Activated CD4-positive, alpha-beta memory T cell treated with anti-CD3 and anti-CD28 coated beads for 36 hours (primary cell): ENCODE data around the gene CFI. TPM values are rescaled to one million over a fixed set of nuclear protein-coding genes. Genes with fewer than 3 reads are reported as not detected.
A peak's percentile ranks its signal among the peaks of the same experiment; 100 is the strongest.

Source experiments
- CTCF ChIA-PET: fragments of 350-600 bp; sonication (Branson Sonifier 250); formaldehyde crosslinking; loops from one replicate; lab custom pipeline; 2021; ENCODE audit warnings: antibody characterized with exemption, inconsistent platforms; lab: Charles Lee
- POLR2A ChIA-PET: fragments of 350-600 bp; sonication (Branson Sonifier 250); formaldehyde crosslinking; loops from one replicate; lab custom pipeline; 2021; ENCODE audit warnings: antibody characterized with exemption; lab: Charles Lee
- DNase-seq: peaks from one replicate; pipeline ENCODE4 v3.0.0-alpha.2; 2020
- H3K27ac Mint-ChIP-seq: one replicate; pipeline ENCODE4 v1.8.0; 2021; ENCODE audit warnings: mixed read lengths
- H3K27me3 Mint-ChIP-seq: one replicate; pipeline ENCODE4 v1.8.0; 2021; ENCODE audit warnings: mixed read lengths
- H3K36me3 Mint-ChIP-seq: one replicate; pipeline ENCODE4 v1.8.0; 2021; ENCODE audit warnings: mixed read lengths
- H3K4me1 Mint-ChIP-seq: one replicate; pipeline ENCODE4 v1.8.0; 2021; ENCODE audit warnings: low read depth, mixed read lengths
- H3K4me3 Mint-ChIP-seq: one replicate; pipeline ENCODE4 v1.8.0; 2021; ENCODE audit warnings: mild to moderate bottlenecking, mixed read lengths
- H3K9me3 Mint-ChIP-seq: one replicate; pipeline ENCODE4 v1.8.0; 2021; ENCODE audit warnings: mixed read lengths
- intact Hi-C: fragments of 100-400 bp; cut with micrococcal nuclease; formaldehyde crosslinking; loops from one replicate; pipeline ENCODE4 v1.15.1; 2023
- total RNA-seq, 2 experiments: library from RNA; stranded (reverse); gene quantifications; one replicate each; pipeline ENCODE4 v1.2.3, GENCODE V29; 2021

CFI gene
- total RNA-seq, 2 experiments from 2014 or later, result 0.46 TPM; not detected in 1

DNA sequence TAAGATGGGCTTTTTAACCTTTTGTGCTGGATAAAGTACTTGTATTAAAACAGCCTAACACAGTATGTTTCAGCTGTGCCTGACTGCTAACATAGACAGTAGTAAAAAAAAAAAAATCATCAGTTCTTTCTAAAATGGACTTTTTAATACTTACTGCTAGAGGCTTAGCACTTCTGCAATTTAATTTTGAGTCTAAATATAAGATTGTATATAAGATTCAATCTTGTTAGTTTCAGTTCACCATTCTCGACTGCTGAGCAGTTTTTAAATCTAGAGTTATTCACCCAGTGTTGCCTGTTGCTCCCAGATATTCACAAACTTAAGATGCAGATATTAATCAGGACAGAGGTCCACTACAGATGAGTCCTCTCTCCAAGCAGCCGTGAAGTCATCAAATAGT lies 78.7 kb downstream of the CFI start:
- Mint-ChIP-seq H3K9me3 (no peaks in the 10 kb centered on the region), H3K4me3 (no peak overlapping the region), H3K27me3 (no peaks in the 10 kb centered on the region), H3K36me3 (peaks cover 1% of the 10 kb centered on the region), H3K27ac (no peak overlapping the region), H3K4me1 (peaks cover 4% of the 10 kb centered on the region)
- intact Hi-C loops, result no loop called here
- POLR2A ChIA-PET, result no interaction called here
- CTCF ChIA-PET, result no interaction called here
- no peak for DNase-seq

DNA sequence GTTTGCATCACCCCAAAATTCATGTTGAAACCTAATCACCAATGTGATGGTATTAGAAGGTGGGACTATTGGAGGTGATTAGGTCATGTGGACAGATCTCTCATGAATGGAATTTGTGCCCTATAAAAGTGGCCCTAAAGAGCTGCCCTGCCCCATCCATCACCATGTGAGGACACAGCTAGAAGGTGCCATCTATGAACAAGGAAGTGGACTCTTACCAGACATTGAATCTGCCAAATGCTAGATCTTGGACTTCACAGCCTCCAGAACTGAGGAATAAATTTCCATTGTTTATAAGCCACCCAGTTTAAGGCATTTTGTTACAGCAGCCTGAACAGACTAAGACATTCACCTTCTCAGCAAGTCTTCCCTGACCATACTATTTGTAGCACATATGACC lies 79.4 kb downstream of the CFI start:
- H3K9me3 Mint-ChIP-seq, result no peaks in the 10 kb centered on the region
- peaks cover 1% of the 10 kb centered on the region for H3K36me3 Mint-ChIP-seq
- H3K4me3 Mint-ChIP-seq, result no peak overlapping the region
- no peaks in the 10 kb centered on the region for H3K4me1 Mint-ChIP-seq
- DNase-seq, result no peak
- no peaks in the 10 kb centered on the region for H3K27me3 Mint-ChIP-seq
- ChIA-PET POLR2A (no interaction called here), CTCF (no interaction called here)
- intact Hi-C loops, result no loop called here
- H3K27ac Mint-ChIP-seq, result no peak overlapping the region

DNA sequence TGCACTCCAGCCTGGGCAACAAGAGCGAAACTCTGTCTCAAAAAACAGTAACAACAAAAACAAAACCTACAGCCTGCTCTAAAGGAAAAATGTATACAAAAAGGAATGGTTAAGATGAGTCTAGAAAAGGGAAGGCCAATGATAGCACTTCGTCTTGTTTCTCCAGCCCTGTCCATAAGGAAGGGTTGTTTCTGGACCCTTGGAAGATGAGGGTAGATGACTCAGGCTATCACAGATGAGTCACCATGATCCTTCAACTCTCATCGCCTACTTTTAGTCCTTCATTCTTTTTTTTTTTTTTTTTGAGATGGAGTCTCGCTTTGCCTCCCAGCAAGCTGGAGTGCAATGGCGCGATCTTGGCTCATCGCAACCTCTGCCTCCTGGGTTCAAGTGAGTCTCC lies 80.8 kb downstream of the CFI start:
- no peak overlapping the region for H3K27ac Mint-ChIP-seq
- no peak overlapping the region for H3K4me3 Mint-ChIP-seq
- peaks cover 1% of the 10 kb centered on the region for H3K4me1 Mint-ChIP-seq
- POLR2A ChIA-PET, result no interaction called here
- no peaks in the 10 kb centered on the region for H3K27me3 Mint-ChIP-seq
- no peaks in the 10 kb centered on the region for H3K9me3 Mint-ChIP-seq
- H3K36me3 Mint-ChIP-seq, result peaks cover 12% of the 10 kb centered on the region
- intact Hi-C loops, result no loop called here
- CTCF ChIA-PET, result no interaction called here
- no peak for DNase-seq

DNA sequence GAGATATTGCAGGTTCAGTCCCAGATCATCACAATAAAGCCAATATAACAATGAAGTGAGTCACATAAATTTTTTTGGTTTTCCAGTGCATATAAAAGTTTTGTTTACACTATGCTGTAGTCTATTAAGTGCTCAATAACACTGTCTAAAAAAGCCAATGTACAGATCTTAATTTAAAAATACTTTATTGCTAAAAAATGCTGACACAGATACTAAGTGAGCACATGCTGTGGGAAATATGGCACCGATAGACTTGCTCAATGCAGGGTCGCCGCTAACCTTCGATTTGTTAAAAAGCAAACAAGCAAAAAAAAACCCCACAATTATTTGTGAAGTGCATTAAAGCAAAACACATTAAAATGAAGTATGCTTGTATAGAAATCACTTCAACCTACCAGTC lies 82.2 kb downstream of the CFI start:
- no peak for DNase-seq
- intact Hi-C loops, result no loop called here
- peaks cover 2% of the 10 kb centered on the region for H3K4me1 Mint-ChIP-seq
- H3K27ac Mint-ChIP-seq, result no peak overlapping the region
- no peak overlapping the region for H3K4me3 Mint-ChIP-seq
- ChIA-PET POLR2A (no interaction called here), CTCF (no interaction called here)
- H3K27me3 Mint-ChIP-seq, result no peaks in the 10 kb centered on the region
- no peaks in the 10 kb centered on the region for H3K9me3 Mint-ChIP-seq
- peaks cover 14% of the 10 kb centered on the region for H3K36me3 Mint-ChIP-seq

DNA sequence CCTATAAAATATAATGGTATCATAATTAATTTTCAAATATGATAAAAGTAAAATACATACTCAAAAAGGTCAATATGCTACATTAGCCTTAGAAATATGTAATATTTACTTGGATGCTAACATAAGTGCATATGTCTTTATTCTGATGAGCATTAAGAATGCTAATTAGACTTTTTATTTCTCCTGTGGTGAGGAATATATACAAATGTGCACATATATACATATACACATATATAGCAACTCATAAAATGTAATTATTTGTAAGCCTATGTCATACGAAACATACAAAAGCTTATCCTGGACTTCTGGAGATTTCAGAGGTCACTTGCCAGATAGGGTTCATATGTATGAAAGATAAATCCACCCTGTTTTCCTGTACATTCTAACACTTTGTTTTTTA lies 83.0 kb downstream of the CFI start:
- no peak overlapping the region for H3K4me3 Mint-ChIP-seq
- peaks cover 2% of the 10 kb centered on the region for H3K4me1 Mint-ChIP-seq
- ChIA-PET POLR2A (no interaction called here), CTCF (no interaction called here)
- H3K36me3 Mint-ChIP-seq, result peaks cover 17% of the 10 kb centered on the region
- intact Hi-C loops, result no loop called here
- no peak overlapping the region for H3K27ac Mint-ChIP-seq
- no peaks in the 10 kb centered on the region for H3K27me3 Mint-ChIP-seq
- DNase-seq, result no peak
- no peaks in the 10 kb centered on the region for H3K9me3 Mint-ChIP-seq

DNA sequence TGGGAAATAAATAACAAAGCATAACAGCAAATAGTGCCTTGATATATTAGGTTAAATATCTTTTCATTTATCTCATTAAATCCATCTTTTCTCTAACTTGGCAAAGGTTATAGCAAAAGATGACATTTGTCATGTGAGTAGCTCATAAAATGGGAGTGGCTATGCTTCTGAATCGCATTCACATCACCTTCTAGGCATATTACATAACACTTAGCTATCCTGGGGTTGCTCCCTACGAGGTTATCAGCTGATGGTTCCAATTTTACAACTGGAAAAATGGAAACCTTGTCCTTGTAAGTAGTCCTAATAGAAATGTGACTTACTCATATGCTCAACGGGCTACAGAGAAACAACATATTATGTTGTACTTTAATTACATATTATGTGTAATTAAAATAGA lies 88.3 kb downstream of the CFI start:
- H3K27ac Mint-ChIP-seq, result no peak overlapping the region
- H3K9me3 Mint-ChIP-seq, result no peaks in the 10 kb centered on the region
- H3K4me1 Mint-ChIP-seq, result peaks cover 2% of the 10 kb centered on the region
- H3K4me3 Mint-ChIP-seq, result no peak overlapping the region
- DNase-seq, result no peak
- ChIA-PET POLR2A (no interaction called here), CTCF (interaction anchor here (1.3 kb wide), 1 partner anchor 10 kb away, joined by 3 read pairs; the partner anchor contains the start of gene CASP6)
- H3K27me3 Mint-ChIP-seq, result no peaks in the 10 kb centered on the region
- H3K36me3 Mint-ChIP-seq, result peaks cover 17% of the 10 kb centered on the region
- intact Hi-C loops, result no loop called here

DNA sequence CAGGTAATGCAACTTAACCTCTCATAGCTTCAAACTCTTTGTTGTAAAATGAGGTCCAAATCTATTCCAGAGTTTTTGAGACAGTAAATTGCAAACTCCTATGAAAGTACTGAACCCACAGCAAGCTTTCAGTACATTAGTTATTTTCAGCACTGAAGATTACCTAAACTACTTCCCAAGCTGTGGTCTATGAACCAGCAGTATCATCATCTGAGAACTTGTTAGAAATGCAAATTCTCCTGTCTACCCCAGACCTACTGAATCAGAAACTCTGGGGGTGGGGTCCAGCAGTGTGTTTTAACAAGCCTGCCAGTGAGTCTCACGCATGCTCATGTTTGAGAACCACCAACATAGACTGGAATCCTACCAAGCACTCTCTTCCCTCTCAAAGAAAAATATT lies 92.8 kb downstream of the CFI start:
- Mint-ChIP-seq H3K4me1 (peaks cover 2% of the 10 kb centered on the region), H3K4me3 (no peak overlapping the region), H3K27me3 (no peaks in the 10 kb centered on the region), H3K27ac (no peak overlapping the region), H3K9me3 (no peaks in the 10 kb centered on the region), H3K36me3 (no peaks in the 10 kb centered on the region)
- intact Hi-C loops, result no loop called here
- CTCF ChIA-PET, result no interaction called here
- POLR2A ChIA-PET, result no interaction called here
- no peak for DNase-seq

DNA sequence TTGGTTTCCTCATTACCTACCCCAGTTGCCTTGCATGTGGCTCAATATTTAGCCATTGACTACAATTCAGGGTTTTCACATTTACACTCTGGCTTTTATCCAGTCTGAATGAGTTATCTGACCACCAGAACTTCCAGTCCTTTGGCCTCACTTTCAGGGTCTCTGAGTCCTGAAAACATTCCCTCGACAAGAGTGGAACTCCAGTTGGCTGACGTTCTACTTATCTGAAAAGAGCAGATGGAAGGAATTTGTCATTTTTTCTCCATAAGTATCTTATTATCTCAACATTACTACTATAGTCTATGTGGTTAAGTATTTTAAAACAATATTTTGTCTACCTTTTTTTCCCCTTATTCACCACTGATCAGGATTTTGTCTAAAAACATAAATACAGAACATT lies 93.4 kb downstream of the CFI start:
- no peaks in the 10 kb centered on the region for H3K36me3 Mint-ChIP-seq
- H3K27ac Mint-ChIP-seq, result no peak overlapping the region
- intact Hi-C loops, result no loop called here
- no peak overlapping the region for H3K4me3 Mint-ChIP-seq
- no peak for DNase-seq
- ChIA-PET POLR2A (no interaction called here), CTCF (no interaction called here)
- H3K27me3 Mint-ChIP-seq, result no peaks in the 10 kb centered on the region
- no peaks in the 10 kb centered on the region for H3K9me3 Mint-ChIP-seq
- H3K4me1 Mint-ChIP-seq, result peaks cover 5% of the 10 kb centered on the region

DNA sequence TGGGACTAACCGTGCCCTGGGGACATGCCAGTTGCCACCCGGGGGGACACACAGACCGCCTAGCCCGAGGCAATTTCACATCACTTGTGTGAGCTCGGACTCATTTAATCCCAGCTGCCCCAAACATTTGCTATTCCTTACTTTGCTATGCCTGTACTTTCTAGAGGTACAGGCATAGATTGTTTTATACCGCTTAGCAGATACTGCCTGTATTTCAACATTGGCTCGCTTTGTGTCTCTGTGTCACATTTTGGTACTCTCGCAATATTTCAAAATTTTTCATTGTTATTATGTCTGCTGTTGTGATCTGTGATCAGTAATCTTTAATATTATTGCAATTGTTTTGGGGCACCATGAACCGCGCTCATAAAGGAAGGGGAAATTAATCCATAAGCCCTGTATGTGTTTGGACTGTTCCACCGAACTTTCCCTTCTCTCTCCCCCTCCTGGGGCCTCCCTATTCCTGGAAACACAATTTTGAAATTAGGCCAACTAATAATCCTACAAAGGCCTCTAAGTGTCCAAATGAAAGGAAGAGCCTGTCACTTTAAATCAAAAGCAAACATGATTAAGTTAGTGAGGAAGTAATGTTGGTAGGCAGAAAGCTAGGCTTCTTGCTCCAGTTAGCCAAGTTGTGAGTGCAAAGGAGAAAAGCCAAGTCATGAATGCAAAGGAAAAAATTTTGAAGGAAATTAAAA lies 98.0 kb downstream of the CFI start:
- no peaks in the 10 kb centered on the region for H3K27me3 Mint-ChIP-seq
- H3K4me3 Mint-ChIP-seq, result peak overlapping the region; percentile 90
- CTCF ChIA-PET, result interaction anchor here (0.6 to 2.5 kb wide), 12 partner anchors 9 to 275 kb away, joined by 3 to 7 read pairs (median 3); partner anchors contain the start of genes RRH and SEC24B
- peak overlapping the region; percentile 82 for H3K27ac Mint-ChIP-seq
- DNase-seq, result no peak
- H3K4me1 Mint-ChIP-seq, result peaks cover 28% of the 10 kb centered on the region
- no peaks in the 10 kb centered on the region for H3K9me3 Mint-ChIP-seq
- peaks cover 2% of the 10 kb centered on the region for H3K36me3 Mint-ChIP-seq
- intact Hi-C loops, result loop anchor here (1.0 to 5.0 kb wide), 6 partner anchors 25 to 271 kb away; partner anchors contain the start of genes CFI, GAR1 and SEC24B
- POLR2A ChIA-PET, result interaction anchor here (0.6 to 1.3 kb wide), 2 partner anchors 22 to 28 kb away, joined by 3 read pairs; no protein-coding TSS in a partner anchor

DNA sequence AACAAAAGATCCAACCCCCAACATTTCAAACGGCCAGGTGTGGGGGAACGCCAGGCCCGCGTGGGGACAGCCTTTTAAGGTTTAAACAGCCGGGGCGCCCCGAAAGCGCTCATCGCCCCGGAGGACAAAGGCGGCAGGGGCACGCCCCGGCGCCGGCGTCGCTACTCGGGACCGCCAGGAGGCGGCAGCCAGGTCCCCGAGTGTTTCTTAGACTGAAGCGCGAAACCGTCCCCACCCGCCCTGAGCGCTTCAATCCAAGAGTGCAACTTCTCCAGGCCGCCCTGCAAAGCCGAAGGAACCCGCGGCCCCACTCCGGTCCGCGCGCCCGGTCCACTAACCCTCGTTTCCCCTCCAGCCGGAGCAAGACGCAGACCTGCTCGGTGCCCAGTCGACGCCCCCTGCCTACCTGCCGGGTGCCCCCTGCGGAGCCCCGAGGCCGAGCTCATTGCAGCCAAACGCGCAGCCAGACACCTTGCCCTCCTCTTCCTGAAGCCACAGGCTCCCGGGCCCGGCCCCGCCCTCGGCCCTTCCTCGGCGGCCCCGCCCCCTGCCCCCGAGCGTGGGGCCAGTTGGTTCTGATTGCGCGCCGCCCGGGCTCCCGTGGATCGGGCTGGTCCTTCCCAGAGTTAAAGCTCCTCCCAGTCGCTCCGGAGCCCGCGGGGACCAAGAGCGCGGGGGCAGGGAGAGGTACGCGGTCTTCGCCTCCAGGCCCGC lies 98.7 kb downstream of the CFI start, which contains the start of gene CASP6:
CASP6 (minus strand) TSS at position 496 of the 714 bp plus-strand sequence; CDS start at position 446, 50 bp downstream.
- H3K4me3 Mint-ChIP-seq, result peak within 1 kb of the TSS; percentile 90
- intact Hi-C loops, result loop anchor here (1.0 to 5.0 kb wide), 7 partner anchors 26 to 270 kb away; partner anchors contain the start of genes CFI, GAR1, MCUB and SEC24B
- peak; percentile 79 for DNase-seq
- peak within 1 kb of the TSS; percentile 82 for H3K27ac Mint-ChIP-seq
- H3K9me3 Mint-ChIP-seq, result no peaks in the 10 kb centered on the region
- peaks cover 2% of the 10 kb centered on the region for H3K36me3 Mint-ChIP-seq
- ChIA-PET POLR2A (interaction anchor here (1.3 kb wide), 1 partner anchor 28 kb away, joined by 3 read pairs; no protein-coding TSS in a partner anchor), CTCF (interaction anchor here (0.7 to 2.5 kb wide), 15 partner anchors 10 to 275 kb away, joined by 3 to 8 read pairs (median 4); partner anchors contain the start of genes RRH and SEC24B)
- no peaks in the 10 kb centered on the region for H3K27me3 Mint-ChIP-seq
- H3K4me1 Mint-ChIP-seq, result peaks cover 34% of the 10 kb centered on the region

DNA sequence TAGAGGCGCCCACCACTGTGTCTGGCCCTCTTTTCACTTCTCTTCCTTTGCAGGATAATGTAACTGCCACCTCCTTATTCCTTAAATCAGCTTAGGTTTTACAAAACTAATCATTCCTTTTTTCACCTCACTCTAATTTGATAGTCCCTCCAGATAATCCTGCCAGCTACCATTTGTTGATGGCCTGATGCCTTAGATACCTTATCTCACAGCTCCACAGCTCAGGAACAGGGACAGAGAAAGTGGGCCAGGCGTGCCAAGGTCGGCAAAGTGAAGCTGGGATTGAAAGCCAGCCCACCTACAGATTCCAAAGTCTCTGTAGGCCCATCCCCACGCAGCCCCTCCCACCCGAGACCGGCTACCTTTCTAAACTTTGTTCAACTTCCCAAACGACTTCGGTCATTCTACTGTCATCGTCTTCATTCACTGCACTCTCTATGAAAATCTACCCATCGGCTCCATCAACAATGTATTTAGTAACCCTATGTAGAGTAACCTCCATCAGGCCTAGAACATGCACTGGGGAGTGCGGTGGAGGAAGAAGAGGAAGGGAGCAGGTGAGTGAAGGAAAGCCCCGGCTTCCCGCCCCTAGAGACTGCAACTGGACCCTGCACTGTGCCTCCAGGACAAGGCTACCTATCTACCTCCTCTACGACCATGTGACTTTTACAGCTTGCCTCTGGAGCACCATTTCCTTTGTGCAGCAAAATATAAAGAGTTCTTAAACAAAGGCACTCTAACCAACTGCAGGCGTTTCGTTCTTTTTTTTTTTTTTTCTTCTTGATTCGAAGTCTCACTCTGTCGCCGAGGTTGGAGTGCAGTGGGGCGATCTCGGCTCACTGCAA lies 100.0 kb downstream of the CFI start:
- intact Hi-C loops, result loop anchor here (1.0 to 5.0 kb wide), 5 partner anchors 59 to 269 kb away; partner anchors contain the start of genes CFI, MCUB and SEC24B
- no peaks in the 10 kb centered on the region for H3K27me3 Mint-ChIP-seq
- no peak for DNase-seq
- H3K4me3 Mint-ChIP-seq, result peak overlapping the region; percentile 90
- peaks cover 9% of the 10 kb centered on the region for H3K36me3 Mint-ChIP-seq
- H3K27ac Mint-ChIP-seq, result peak overlapping the region; percentile 82
- CTCF ChIA-PET, result interaction anchor here (0.5 to 1.8 kb wide), 8 partner anchors 19 to 269 kb away, joined by 3 to 8 read pairs (median 4); partner anchors contain the start of gene SEC24B
- POLR2A ChIA-PET, result interaction anchor here (1.2 kb wide), 1 partner anchor 142 kb away, joined by 5 read pairs; the partner anchor contains the start of gene MCUB
- no peaks in the 10 kb centered on the region for H3K9me3 Mint-ChIP-seq
- H3K4me1 Mint-ChIP-seq, result peaks cover 34% of the 10 kb centered on the region
